PC-9 (cell line): Measurements from ENCODE around the gene TM9SF1.

Experiments
- EZH2 ChIP-seq: fragments of 200-600 bp; sonication (generic); IDR thresholded peaks from 2 replicates; pipeline ENCODE4 v1.8.0; 2017; ENCODE audit warnings: antibody characterized with exemption, low read depth
- TF ChIP-seq, protein P1 (sequence below): fragments of 200-600 bp; sonication (generic); conservative IDR thresholded peaks from 2 replicates; pipeline ENCODE4 v1.6.1; 2017; ENCODE audit warnings: mixed run types, antibody characterized with exemption, mild to moderate bottlenecking, moderate library complexity

DNA sequence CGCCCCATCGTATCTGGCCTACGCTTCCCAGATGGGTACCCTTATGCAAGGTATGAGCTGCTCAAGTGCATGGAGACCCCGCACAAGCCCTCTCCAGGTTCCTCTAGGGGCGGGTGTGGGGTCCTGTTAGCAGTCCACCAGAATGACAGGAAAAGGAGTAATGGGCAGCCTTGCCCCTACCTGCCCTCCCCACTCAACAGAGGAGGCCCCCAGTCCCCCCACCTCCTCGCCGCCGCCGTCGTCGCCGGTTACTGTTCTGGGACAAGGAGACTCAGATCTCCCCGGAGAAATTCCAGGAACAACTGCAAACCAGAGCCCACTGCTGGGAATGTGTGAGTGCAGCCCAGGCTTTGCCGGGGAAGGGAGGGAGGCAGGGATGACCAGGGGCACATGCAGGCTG lies 17.4 kb downstream of the TM9SF1 start:
- TF ChIP-seq, protein P1, sequence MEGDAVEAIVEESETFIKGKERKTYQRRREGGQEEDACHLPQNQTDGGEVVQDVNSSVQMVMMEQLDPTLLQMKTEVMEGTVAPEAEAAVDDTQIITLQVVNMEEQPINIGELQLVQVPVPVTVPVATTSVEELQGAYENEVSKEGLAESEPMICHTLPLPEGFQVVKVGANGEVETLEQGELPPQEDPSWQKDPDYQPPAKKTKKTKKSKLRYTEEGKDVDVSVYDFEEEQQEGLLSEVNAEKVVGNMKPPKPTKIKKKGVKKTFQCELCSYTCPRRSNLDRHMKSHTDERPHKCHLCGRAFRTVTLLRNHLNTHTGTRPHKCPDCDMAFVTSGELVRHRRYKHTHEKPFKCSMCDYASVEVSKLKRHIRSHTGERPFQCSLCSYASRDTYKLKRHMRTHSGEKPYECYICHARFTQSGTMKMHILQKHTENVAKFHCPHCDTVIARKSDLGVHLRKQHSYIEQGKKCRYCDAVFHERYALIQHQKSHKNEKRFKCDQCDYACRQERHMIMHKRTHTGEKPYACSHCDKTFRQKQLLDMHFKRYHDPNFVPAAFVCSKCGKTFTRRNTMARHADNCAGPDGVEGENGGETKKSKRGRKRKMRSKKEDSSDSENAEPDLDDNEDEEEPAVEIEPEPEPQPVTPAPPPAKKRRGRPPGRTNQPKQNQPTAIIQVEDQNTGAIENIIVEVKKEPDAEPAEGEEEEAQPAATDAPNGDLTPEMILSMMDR = no peak
- TF ChIP-seq EZH2 = no peak
